Gastrocnemius medialis (tissue), 4 donors: ENCODE data around the gene RBM47. TPM values are rescaled to one million over a fixed set of nuclear protein-coding genes. Genes with fewer than 3 reads are reported as not detected.

Experiments used
- ATAC-seq, 2 donors: fragments of 150-250 bp; one replicate each; pipeline ENCODE4 v1.9.1; 2016
- DNase-seq, 2 donors: peaks; one replicate each; pipeline ENCODE4 v3.0.0-alpha.2; 2019
- H3K27ac ChIP-seq, 4 donors: fragments of 200-600 bp; sonication (generic); 1 replicate in 1 of 4; 2 replicates in 3 of 4; pipeline ENCODE4 v1.5.1; 2016 to 2018; ENCODE audit warnings: mild to moderate bottlenecking in 2 of 4, moderate library complexity in 1 of 4
- H3K27me3 ChIP-seq, 3 donors: fragments of 200-600 bp; sonication (generic) in 2 of 3; 1 replicate in 1 of 3; 2 replicates in 2 of 3; pipeline versions ENCODE4 v1.5.1 to v1.6.0; 2016 to 2019; ENCODE audit warnings: mild to moderate bottlenecking in 1 of 3, moderate library complexity in 1 of 3
- H3K36me3 ChIP-seq, 2 donors: fragments of 200-600 bp; sonication (generic) in 1 of 2; one replicate each; pipeline ENCODE4 v1.5.1; 2017 to 2018
- H3K4me1 ChIP-seq, 2 donors: fragments of 200-600 bp; sonication (generic) in 1 of 2; one replicate each; pipeline ENCODE4 v1.5.1; 2016 to 2017; ENCODE audit warnings: mild to moderate bottlenecking in 2 of 2
- H3K4me3 ChIP-seq, 4 donors: fragments of 200-600 bp; sonication (generic) in 3 of 4; 1 replicate in 1 of 4; 2 replicates in 3 of 4; pipeline ENCODE4 v1.5.1; 2016 to 2019; ENCODE audit warnings: mild to moderate bottlenecking in 2 of 4
- H3K9me3 ChIP-seq, 3 donors: fragments of 200-600 bp; sonication (generic) in 2 of 3; 1 replicate in 1 of 3; 2 replicates in 2 of 3; pipeline ENCODE4 v1.5.1; 2016 to 2019
- POLR2A ChIP-seq, 2 donors: fragments of 450-650 bp; IDR thresholded peaks; one replicate each; pipeline ENCODE4 v1.6.1; 2017; ENCODE audit warnings: antibody characterized with exemption in 2 of 2, mild to moderate bottlenecking in 2 of 2, moderate library complexity in 2 of 2
- in situ Hi-C, 4 donors: fragments of 200-750 bp; cut with MboI; loops; one replicate each; pipeline versions ENCODE4 v1.15.0 to v1.8.0; 2017; ENCODE audit warnings: low sequenced_read_pairs in 4 of 4
- intact Hi-C: fragments of 100-400 bp; cut with DNase I; formaldehyde crosslinking; loops from one replicate; pipeline ENCODE4 v1.15.1; 2023; ENCODE audit warnings: low total_unique reads
- total RNA-seq, 4 donors: library from RNA; depleted of rRNA; stranded (reverse); fragments of >200 nt; gene quantifications; one replicate each; pipeline versions ENCODE4 v1.1.0 to v1.2.3, GENCODE V29; 2016
- TF ChIP-seq, protein P1 (sequence below), 5 experiments: fragments of 450-650 bp in 3 of 5; fragments of 200-600 bp in 2 of 5; sonication (generic) in 2 of 5; IDR thresholded peaks in 4 of 5; conservative IDR thresholded peaks in 1 of 5; 1 replicate in 4 of 5; 2 replicates in 1 of 5; pipeline ENCODE4 v1.5.1; 2016 to 2019; ENCODE audit warnings: antibody characterized with exemption in 5 of 5, mild to moderate bottlenecking in 3 of 5, moderate library complexity in 3 of 5

Gene RBM47
- total RNA-seq, 4 donors from 2014 or later = 1.5 to 8.7 (median 4.3) TPM

DNA sequence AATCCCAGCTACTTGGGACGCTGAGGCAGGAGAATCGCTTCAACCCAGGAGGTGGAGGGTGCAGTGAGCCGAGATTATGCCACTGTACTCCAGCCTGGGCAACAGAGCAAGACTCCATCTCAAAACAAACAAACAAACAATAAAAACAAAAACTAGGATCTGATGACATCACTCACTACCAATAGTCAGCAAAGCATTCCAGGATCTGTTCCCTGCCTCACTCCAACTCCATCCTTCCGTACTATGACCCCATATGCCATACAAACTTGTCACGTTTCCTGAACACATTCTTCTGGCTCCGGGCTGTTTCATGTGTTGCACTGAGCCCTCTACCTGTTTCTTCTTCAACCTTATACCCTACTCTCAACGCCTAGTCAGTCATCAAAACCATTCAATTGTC lies 47.3 kb downstream of the RBM47 start:
- H3K9me3 ChIP-seq = no peaks in the 10 kb centered on the region
- no peak for TF ChIP-seq POLR2A (IDR thresholded peaks at IDR 0.05)
- TF ChIP-seq, protein P1, sequence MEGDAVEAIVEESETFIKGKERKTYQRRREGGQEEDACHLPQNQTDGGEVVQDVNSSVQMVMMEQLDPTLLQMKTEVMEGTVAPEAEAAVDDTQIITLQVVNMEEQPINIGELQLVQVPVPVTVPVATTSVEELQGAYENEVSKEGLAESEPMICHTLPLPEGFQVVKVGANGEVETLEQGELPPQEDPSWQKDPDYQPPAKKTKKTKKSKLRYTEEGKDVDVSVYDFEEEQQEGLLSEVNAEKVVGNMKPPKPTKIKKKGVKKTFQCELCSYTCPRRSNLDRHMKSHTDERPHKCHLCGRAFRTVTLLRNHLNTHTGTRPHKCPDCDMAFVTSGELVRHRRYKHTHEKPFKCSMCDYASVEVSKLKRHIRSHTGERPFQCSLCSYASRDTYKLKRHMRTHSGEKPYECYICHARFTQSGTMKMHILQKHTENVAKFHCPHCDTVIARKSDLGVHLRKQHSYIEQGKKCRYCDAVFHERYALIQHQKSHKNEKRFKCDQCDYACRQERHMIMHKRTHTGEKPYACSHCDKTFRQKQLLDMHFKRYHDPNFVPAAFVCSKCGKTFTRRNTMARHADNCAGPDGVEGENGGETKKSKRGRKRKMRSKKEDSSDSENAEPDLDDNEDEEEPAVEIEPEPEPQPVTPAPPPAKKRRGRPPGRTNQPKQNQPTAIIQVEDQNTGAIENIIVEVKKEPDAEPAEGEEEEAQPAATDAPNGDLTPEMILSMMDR (IDR thresholded peaks at IDR 0.05 in 4 of 5, conservative IDR thresholded peaks at IDR 0.05 in 1 of 5) = no peak

DNA sequence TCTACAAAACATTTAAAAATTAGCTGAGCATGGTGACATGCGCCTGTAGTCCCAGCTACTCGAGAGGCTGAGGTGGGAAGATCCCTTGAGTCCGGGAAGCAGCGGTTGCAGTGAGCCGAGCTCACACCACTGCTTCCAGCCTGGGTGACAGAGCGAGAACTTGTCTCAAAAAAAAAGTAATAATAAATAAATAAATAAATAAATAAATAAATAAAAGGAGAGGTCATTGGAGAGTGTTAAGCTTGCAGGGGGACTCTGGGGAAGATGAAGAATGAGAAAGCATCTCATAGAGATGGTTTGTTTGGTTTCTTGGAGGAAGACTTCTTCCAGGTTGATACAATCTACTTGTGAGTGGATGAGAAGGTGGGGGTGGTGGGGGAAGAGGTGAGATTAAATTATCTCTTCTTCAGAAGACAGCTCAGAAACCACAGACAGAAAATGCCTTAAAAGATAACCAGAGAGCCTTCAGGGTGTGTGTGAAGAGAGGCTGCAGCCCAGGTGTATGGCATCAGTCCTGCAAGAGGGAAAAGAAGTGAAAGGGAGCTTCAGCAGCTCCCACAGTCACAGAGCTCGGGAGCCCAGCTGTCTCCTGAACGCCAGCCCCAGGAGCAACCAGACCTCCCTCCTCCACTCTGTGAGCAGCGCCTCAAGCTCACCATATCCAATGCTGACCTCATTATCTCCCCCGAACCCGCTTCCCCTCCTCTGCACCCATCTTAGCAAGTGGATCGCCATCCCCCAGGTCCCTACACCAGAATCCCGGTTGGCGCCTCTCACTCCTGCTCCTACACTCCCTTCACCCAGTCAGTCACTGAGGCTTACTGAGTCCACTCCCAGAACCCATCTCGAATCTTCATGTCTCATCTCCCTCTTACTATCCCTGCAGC lies 48.2 kb downstream of the RBM47 start:
- ATAC-seq = no peak
- no peak for TF ChIP-seq POLR2A (IDR thresholded peaks at IDR 0.05)
- TF ChIP-seq, protein P1 (IDR thresholded peaks at IDR 0.05 in 4 of 5, conservative IDR thresholded peaks at IDR 0.05 in 1 of 5) = no peak
- intact Hi-C loops = no loop called here
- Histone ChIP-seq H3K27me3 (peaks cover 0 to 5% (median 0%) of the 10 kb centered on the region in 3 donors), H3K36me3 (no peaks in the 10 kb centered on the region), H3K9me3 (no peaks in the 10 kb centered on the region), H3K4me3 (no peak overlapping the region), H3K27ac (no peak overlapping the region), H3K4me1 (no peaks in the 10 kb centered on the region)
- no peak for DNase-seq
- in situ Hi-C loops = no loop called here

More for the DNA sequence above, 47.3 kb downstream of the RBM47 start:
- intact Hi-C loops = no loop called here
- Histone ChIP-seq H3K4me1 (no peaks in the 10 kb centered on the region), H3K36me3 (no peaks in the 10 kb centered on the region), H3K27ac (no peak overlapping the region), H3K4me3 (no peak overlapping the region), H3K27me3 (peaks cover 0 to 5% (median 0%) of the 10 kb centered on the region in 3 donors)
- in situ Hi-C loops = no loop called here
- ATAC-seq (no peak), DNase-seq (no peak)

DNA sequence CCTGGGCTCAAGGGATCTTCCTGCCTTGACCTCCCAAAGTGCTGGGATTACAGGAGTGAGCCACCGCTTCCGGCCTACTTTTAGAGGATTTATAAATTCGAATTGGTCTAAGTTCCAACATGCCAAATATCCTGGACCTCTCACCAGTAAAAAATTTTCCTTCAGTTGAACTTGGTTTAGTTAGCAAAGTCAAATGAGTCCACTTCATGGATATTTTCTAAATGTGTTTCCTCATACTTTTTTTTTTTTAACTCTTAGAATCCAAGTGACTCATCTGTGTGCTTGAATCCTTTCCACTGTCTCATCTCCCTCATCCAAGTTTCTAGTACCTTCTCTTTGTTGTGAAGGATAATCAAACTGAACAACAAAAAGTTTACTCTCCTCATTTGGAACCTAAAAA lies 49.7 kb downstream of the RBM47 start:
- Histone ChIP-seq H3K36me3 (no peaks in the 10 kb centered on the region), H3K4me1 (no peaks in the 10 kb centered on the region), H3K9me3 (no peaks in the 10 kb centered on the region), H3K27me3 (no peaks in the 10 kb centered on the region), H3K4me3 (no peak overlapping the region), H3K27ac (no peak overlapping the region)
- DNase-seq = no peak
- ATAC-seq = no peak
- intact Hi-C loops (no loop called here), in situ Hi-C loops (no loop called here)
- TF ChIP-seq POLR2A (IDR thresholded peaks at IDR 0.05) = no peak
- TF ChIP-seq, protein P1 (IDR thresholded peaks at IDR 0.05 in 4 of 5, conservative IDR thresholded peaks at IDR 0.05 in 1 of 5) = no peak

DNA sequence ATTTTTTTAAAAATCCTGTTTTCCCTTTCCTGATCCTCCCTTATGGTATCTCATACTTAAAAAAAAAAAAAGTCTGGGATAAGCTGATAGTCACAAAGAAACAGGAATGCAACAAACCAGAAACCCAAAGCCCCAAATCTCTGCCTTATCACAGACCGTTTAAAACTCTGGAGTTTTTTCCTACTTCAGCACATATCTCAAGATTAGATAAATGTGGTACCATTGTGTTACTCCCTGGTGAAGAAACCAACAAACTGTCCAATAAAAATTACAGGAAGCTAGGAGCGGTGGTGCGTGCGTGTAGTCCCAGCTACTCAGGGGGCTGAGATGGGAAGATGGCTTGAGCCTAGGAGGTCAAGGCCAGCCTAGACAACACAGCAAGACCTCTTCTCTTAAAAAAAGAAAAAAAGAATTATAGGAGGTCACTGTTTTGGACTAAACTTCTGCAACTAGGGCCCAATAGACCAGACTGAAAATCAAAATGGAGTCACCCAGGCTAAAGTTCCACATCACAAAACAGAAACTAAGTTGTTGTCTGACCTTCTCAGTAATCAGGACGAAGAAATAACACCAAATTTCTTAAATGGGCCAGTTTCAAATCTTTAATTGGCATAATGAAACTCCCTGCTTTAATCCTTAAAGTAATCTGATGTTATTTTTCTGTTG lies 51.9 kb downstream of the RBM47 start:
- Histone ChIP-seq H3K27ac (peak overlapping the region in 1 of 4 donors; percentile 12), H3K36me3 (no peaks in the 10 kb centered on the region), H3K27me3 (no peaks in the 10 kb centered on the region), H3K4me1 (no peaks in the 10 kb centered on the region), H3K9me3 (no peaks in the 10 kb centered on the region), H3K4me3 (no peak overlapping the region)
- TF ChIP-seq POLR2A (IDR thresholded peaks at IDR 0.05) = no peak
- TF ChIP-seq, protein P1 (IDR thresholded peaks at IDR 0.05 in 4 of 5, conservative IDR thresholded peaks at IDR 0.05 in 1 of 5) = no peak
- no peak for DNase-seq
- in situ Hi-C loops (no loop called here), intact Hi-C loops (no loop called here)
- no peak for ATAC-seq
